Psoas muscle (tissue), 8 donors: ENCODE data around the gene CUL4B. TPM values are rescaled to one million over a fixed set of nuclear protein-coding genes. Genes with fewer than 3 reads are reported as not detected.

Experiments used
- ATAC-seq, 4 donors: fragments of 200-7000 bp; cut with Tn5 transposase; one replicate each; pipeline ENCODE4 v1.9.1; 2020; ENCODE audit warnings: moderate library complexity in 3 of 4, mild to moderate bottlenecking in 2 of 4
- DNase-seq, 2 donors: peaks; one replicate each; pipeline ENCODE4 v3.0.0-alpha.2; 2020
- H3K27ac ChIP-seq: fragments of 200-600 bp; one replicate; pipeline ENCODE4 v1.8.0; 2022
- H3K27me3 ChIP-seq, 3 donors: fragments of 200-600 bp in 1 of 3; one replicate each; pipeline versions ENCODE4 v1.6.1 to v1.8.0; 2013 to 2022; ENCODE audit warnings: low read length in 2 of 3, mild to moderate bottlenecking in 2 of 3, moderate library complexity in 1 of 3; ENCODE audit not compliant: insufficient read depth in 3 of 3
- H3K36me3 ChIP-seq, 2 donors: fragments of 200-600 bp in 1 of 2; one replicate each; pipeline versions ENCODE4 v1.6.1 to v1.8.0; 2013 to 2022; ENCODE audit warnings: low read depth in 1 of 2, mild to moderate bottlenecking in 1 of 2, moderate library complexity in 1 of 2; ENCODE audit not compliant: insufficient read depth in 1 of 2
- H3K4me1 ChIP-seq: fragments of 200-600 bp; one replicate; pipeline ENCODE4 v1.8.0; 2022
- H3K4me3 ChIP-seq: fragments of 200-600 bp; one replicate; pipeline ENCODE4 v1.8.0; 2022; ENCODE audit warnings: mild to moderate bottlenecking
- H3K9me3 ChIP-seq: fragments of 200-600 bp; one replicate; pipeline ENCODE4 v1.8.0; 2022
- CTCF ChIP-seq: fragments of 200-600 bp; IDR thresholded peaks from one replicate; pipeline ENCODE4 v1.8.0; 2022; ENCODE audit warnings: antibody characterized with exemption
- WGBS, 3 donors: extraction: QIAGEN DNeasy Blood & Tissue Kit; methylation state at CpG; one replicate each; pipeline versions ENCODE4 v1.1.6 to v1.1.7; 2013; 5-methylcytosine and 5-hydroxymethylcytosine counted together
- intact Hi-C, 2 donors: fragments of 100-400 bp; cut with DNase I; formaldehyde crosslinking; loops; one replicate each; pipeline versions ENCODE4 v1.11.0 to v1.14.2; 2022
- long read RNA-seq, 2 donors: library from polyadenylated mRNA; unstranded; transcript quantifications; one replicate each; pipeline ENCODE4 v2.0.0, GENCODE V29; 2021
- polyA plus RNA-seq, 3 donors: library from polyadenylated mRNA; stranded (reverse); fragments of 200-250 nt; gene quantifications; one replicate each; pipeline ENCODE4 v1.2.3, GENCODE V29; 2013
- total RNA-seq, 4 donors: library from RNA; stranded (reverse); fragmentation: NEBNext Ultra II Directional in 2 of 4; extraction: Animal tissue kit (Norgen Biotek cat#: 25700) in 2 of 4; gene quantifications; one replicate each; pipeline versions ENCODE4 v1.2.1 to v1.2.4, GENCODE V29; 2021 to 2023
- donor health status: healthy with polysubstance abuse.
- donor health status: DM: no; HTN: no; CAD: no; lungs with moderate emphysema.
- donor health status: Bipolar disorder and iron deficiency.
- donor health status: healthy.
- donor health status: DM: yes; HTN: yes; CAD: no.
- donor health status: DM: no; HTN: no; CAD: no.
- donor health status: DM: no; HTN: no; CAD: no.
- donor health status: DM: yes; HTN: yes; CAD: no.

CUL4B gene
- 10 to 100 TPM in 3 of 4 donors, 1 to 10 TPM in 1; 9.8 to 11.7 (median 11.2) TPM for total RNA-seq
- 10 to 100 TPM in 1 of 3 donors, 1 to 10 TPM in 2; 6.0 to 13.1 (median 6.5) TPM for polyA plus RNA-seq
- long read RNA-seq, donor 1, full-length matches to known transcripts, result 7 of 7 reads
- long read RNA-seq, donor 1, partial matches to known transcripts, result 0 of 7 reads
- long read RNA-seq, donor 1, other reads (novel, unspliced or antisense), result 0 of 7 reads
- long read RNA-seq, donor 2, full-length matches to known transcripts, result 4 of 7 reads
- long read RNA-seq, donor 2, partial matches to known transcripts, result 1 of 7 reads
- long read RNA-seq, donor 2, other reads (novel, unspliced or antisense), result 2 of 7 reads

GRCh38 chrX:120560842-120561633 lies at the start of gene CUL4B:
CUL4B (minus strand) TSS chrX:120560962; CDS start chrX:120560638, 324 bp downstream.
- 0 to 30% (median 1%) methylated on average over 11 to 53 of the region's 54 CpGs for WGBS, 3 donors

DNA sequence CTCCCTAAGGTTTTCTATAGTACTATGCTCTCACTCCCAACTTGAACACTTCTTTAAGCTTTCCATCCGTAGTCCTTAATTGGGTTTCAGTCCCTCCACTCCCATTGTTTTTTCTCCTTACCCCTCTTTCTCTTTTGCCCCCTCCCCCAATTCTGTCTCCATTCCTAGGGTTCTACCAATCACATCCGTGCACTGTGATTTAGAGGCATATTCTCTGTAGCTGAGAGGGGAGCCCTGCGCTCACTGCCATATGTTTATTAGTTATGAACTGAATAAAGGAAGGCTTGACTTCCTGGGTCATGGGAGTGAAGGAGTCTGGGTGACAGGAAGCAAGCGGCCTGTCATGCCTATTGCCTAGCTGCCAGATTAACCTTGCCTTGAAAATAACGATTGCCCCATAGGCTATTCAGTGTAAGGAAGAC lies 43.6 kb upstream of the CUL4B start:
- Histone ChIP-seq H3K36me3 (peaks cover 0 to 13% of the 10 kb centered on the region in 2 donors), H3K4me1 (no peaks in the 10 kb centered on the region), H3K27me3 (no peaks in the 10 kb centered on the region), H3K4me3 (peak overlapping the region; percentile 70), H3K27ac (peak overlapping the region; percentile 86), H3K9me3 (no peaks in the 10 kb centered on the region)
- intact Hi-C loops, result loop anchor here (1.0 to 2.0 kb wide), 2 partner anchors 43 to 44 kb away; partner anchors contain the start of gene CUL4B (in 1 of the 2)
- DNase-seq, result no peak
- TF ChIP-seq CTCF, result no peak
- WGBS, 3 donors, result 0 to 23% (median 2%) methylated on average over 5 of the region's 5 CpGs
- peak; percentile 79 to 86 (median 82) for ATAC-seq

More at GRCh38 chrX:120560842-120561633, at the start of gene CUL4B:
- no peaks in the 10 kb centered on the region for H3K9me3 ChIP-seq
- no peak for TF ChIP-seq CTCF
- H3K36me3 ChIP-seq, result peaks cover 0 to 7% of the 10 kb centered on the region in 2 donors
- ATAC-seq (peak; percentile 94 to 96 (median 95)), DNase-seq (peak; percentile 91 to 96)
- H3K27me3 ChIP-seq, result no peaks in the 10 kb centered on the region
- intact Hi-C loops, result loop anchor here (1.0 to 2.0 kb wide), 3 partner anchors 43 to 70 kb away; partner anchors contain the start of genes MCTS1 (in 2 of the 2) and C1GALT1C1 (in 1 of the 2)
- H3K27ac ChIP-seq, result peak within 1 kb of the TSS; percentile 94
- peak within 1 kb of the TSS; percentile 68 for H3K4me3 ChIP-seq
- H3K4me1 ChIP-seq, result peaks cover 15% of the 10 kb centered on the region

- H3K36me3 ChIP-seq, result peaks cover 0 to 7% of the 10 kb centered on the region in 2 donors
- 0 to 31% (median 1%) methylated on average over 25 to 31 of the region's 31 CpGs for WGBS, 3 donors
- H3K9me3 ChIP-seq, result no peaks in the 10 kb centered on the region
- intact Hi-C loops, result loop anchor here (1.0 to 2.0 kb wide), 2 partner anchors 43 kb away; partner anchors contain the start of gene CUL4B (in 1 of the 2)
- peak within 1 kb of the TSS; percentile 70 for H3K4me3 ChIP-seq
- DNase-seq (peak; percentile 77 to 89), ATAC-seq (peak; percentile 89 to 97 (median 96))
- H3K27me3 ChIP-seq, result no peaks in the 10 kb centered on the region
- H3K4me1 ChIP-seq, result no peaks in the 10 kb centered on the region
- peak within 1 kb of the TSS; percentile 86 for H3K27ac ChIP-seq
- no peak for TF ChIP-seq CTCF
Measured at GRCh38 chrX:120603707-120604360, 43.1 kb upstream of the CUL4B start, which contains the start of gene MCTS1. MCTS1 (plus strand) TSS chrX:120604101; CDS start chrX:120604237, 136 bp downstream.

GRCh38 chrX:120585702-120586101 lies 24.9 kb upstream of the CUL4B start:
- H3K36me3 ChIP-seq, result no peaks in the 10 kb centered on the region
- no peak overlapping the region for H3K27ac ChIP-seq
- intact Hi-C loops, result no loop called here
- no peak for TF ChIP-seq CTCF
- no peak overlapping the region for H3K4me3 ChIP-seq
- H3K4me1 ChIP-seq, result no peaks in the 10 kb centered on the region
- WGBS, 3 donors, result 82 to 98% (median 94%) methylated on average over 2 of the region's 2 CpGs
- H3K9me3 ChIP-seq, result no peaks in the 10 kb centered on the region
- no peaks in the 10 kb centered on the region for H3K27me3 ChIP-seq
- no peak for DNase-seq
- ATAC-seq, result no peak
